ENCODE results near the gene MYO3B.
"Not testable (repeated sequence)": the region's sequence is repeated elsewhere in the genome, so short reads cannot be mapped to it uniquely, and the experiment has no call there.

The MYO3B gene

DNA sequence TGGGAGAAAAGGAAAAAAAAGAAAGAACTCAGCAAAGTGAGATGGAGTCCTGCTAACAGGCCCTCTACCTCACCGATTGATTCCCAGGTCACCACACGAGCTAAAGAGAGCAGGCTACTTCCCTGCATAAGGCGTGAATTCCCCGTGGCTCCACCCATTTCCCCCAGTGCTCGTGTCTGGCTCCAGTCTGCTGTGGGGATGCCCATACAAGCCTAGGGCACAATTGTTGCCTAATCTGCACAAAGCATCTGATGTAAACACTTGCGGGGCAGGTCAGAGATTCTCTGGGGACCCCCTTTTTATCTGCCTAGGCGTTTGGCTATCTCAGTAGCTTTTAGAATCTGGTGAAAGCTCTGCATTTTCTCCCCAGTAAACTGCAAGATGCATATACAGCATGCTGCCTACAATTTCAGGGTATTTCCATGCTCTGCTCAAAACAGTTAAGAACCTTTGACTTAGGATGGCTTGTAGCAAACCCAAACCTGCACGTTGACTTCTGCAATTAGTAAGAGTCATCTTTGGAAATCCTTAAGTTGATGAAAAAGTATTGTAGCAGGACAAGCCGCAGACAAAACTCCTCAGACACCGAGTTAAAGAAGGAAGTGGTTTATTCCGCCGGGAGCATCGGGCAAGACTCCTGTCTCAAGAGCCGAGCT, 34.8 kb downstream of the MYO3B start:
- no peak for DNase-seq (ENCODE audit: low read depth in 2 of 2)

DNA sequence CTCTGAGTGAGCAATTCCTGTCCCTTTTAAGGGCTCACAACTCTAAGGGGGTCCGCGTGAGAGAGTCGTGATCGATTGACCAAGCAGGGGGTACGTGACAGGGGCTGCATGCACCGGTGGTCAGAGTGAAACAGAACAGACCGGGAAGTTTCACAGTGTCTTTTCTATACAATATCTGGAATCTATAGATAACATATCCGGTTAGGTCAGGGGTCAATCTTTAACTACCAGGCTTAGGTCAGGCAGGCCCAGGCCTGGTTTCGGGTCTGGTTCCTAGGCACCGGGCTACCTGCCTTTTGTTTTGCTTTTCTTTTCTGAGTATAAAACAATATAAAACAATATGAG, 35.3 kb downstream of the MYO3B start:
- not testable (repeated sequence) for DNase-seq (ENCODE audit: low read depth in 2 of 2)

DNA sequence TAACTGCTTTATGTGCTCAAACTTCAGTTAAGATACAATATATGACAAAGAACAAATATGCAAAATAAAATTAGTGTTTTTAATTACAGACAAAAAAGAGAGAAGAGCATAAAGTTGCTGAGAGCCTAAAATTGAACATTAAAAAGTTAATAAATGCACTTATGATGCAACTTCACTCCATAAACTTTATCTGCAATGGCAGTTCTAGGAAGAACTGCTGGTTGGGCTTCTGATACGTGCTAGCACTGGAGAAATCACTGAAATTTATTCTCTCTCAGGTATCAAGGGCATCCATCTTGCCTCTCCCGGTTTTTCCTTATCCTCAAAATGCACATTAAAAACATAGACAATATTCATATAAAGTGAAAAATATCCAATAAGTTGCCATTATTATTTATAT, 35.7 kb downstream of the MYO3B start:
- DNase-seq (ENCODE audit: low read depth in 2 of 2): no peak

DNA sequence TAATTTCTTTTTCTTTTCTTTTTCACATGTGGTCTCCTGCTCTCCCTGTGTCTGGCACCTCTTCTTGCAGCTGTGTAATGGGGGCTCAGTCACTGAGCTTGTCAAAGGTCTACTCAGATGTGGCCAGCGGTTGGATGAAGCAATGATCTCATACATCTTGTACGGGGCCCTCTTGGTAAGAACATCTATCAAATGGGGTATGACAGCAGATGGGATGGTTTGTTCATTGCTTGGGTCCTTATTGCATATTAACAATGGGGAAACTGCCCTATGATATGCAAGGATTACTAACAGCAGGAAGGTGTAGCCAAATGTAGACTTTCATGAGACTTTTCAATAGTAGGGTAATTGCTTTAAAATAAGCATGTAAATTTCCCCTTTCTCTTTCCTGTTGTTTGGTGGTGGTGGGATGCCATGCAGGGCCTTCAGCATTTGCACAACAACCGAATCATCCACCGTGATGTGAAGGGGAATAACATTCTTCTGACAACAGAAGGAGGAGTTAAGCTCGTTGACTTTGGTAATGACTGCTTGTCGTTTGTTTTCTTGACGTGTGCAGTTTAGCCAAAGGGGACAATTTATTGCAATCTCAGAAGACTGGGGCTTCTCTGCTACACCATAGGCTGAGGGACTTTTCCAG, 36.5 kb downstream of the MYO3B start:
- DNase-seq (ENCODE audit: low read depth in 2 of 2): no peak

DNA sequence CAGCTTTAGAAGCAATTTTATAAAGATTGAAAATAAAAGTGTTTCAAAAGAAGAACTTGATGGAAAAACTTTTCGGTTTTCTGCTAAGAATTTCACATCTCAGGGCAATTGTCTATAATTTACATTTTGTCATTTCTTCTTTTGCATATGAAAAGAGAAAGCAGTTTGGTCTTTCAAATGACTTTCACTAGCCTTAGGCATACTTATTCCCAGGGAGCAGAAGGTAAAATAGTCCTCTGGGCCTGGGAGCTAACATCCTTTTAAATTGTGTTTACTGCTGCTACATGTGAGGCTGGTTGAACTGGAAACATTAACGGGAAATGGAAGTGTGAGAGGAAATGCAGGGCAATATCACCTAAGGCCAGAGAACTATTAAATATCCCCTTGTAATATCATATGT, 37.1 kb downstream of the MYO3B start:
- no peak for DNase-seq (ENCODE audit: low read depth in 2 of 2)

DNA sequence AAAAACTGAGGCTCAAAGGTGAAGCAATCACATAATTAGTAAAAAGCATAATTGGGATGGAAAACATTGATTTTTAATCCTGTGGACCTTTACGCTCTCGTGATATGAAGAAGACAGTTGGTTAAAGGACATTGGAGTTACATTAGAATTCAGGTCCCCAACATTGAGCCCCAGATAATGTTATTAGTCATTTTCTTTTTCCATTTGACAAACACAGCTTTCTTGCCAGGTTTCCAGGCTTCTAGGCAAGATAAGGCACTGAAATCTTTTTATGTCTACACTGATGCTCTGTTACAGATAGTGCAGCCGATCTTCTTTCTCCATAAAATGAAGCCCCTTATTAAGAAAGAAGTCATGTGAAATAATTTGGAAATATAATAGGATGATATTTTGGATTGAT, 38.5 kb downstream of the MYO3B start:
- DNase-seq (ENCODE audit: low read depth in 2 of 2): no peak

DNA sequence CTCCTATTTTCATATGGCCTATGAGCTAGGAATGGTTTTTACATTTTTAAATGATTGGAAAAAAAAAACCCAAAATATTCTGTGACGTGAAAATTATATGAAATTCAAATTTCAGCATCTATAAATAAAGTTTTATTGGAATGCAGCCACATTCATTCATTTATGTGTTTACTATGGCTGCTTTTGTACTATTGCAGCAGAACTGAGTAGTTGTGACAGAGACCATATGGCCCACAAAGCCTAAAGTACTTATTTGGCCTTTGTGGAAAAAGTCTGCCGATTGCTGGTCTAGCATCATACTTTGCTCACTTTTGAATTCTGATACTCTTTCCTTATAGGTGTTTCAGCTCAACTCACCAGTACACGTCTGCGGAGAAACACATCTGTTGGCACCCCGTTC, 39.0 kb downstream of the MYO3B start:
- DNase-seq (ENCODE audit: low read depth in 2 of 2): no peak

DNA sequence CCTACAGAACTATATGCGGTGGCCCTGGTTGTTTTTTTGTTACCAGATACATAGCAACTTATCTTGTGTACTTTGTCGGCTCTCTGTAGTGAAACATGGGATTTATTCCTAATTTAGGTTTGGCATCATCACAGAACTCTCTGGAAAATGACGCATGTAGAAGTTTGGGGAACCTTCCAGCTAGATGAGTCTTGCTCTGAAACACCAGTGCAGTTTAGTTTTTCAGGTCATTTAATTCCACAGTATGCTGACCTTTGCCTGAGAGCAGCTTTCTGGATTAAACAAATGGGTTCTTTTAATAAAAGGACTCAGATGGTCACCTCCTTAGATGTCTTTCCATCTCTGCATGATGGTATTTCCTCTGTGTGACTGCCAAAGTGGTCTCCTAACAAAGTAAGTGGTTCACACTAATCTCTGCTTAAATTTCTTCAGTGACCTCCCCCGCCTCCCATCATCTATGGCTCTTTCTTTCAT, 39.9 kb downstream of the MYO3B start:
- DNase-seq (ENCODE audit: low read depth in 2 of 2): no peak

DNA sequence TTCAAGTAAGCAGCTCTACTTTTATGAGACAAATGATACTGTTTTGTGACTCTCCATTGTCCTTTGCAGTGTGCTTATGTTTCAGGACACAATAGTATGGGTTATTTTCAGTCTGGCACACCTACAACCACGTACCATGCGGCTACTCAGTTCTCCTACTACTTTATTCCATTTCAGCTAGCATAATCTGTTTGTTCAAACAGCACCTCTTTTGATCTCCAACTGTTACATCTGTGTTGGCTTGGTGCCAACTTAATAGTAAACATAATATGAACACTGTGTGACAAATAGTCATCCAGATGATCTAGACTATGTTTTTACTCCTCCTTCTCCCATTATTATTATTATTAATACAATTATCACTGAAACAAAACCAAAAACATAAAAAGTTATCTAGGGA, 40.5 kb downstream of the MYO3B start:
- no peak for DNase-seq (ENCODE audit: low read depth in 2 of 2)

DNA sequence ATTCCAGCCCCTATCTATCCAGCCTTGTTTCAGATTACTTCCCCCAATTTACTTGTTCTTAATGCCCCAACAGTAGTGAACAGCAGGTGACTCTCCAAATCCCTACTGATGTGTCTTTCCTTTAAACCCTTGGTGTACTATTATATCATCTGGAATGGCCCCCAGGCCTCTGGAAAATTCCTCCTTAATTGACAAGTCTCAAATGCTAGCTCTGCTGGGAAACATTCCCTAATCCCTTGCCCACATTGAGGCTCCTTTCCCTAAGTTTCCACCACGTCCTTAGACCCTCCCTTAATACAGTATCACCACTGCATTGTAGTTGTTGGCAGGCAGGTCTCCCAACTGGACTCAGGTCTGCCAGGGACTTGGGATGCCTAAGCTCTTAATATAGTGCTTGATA, 41.0 kb downstream of the MYO3B start:
- no peak for DNase-seq (ENCODE audit: low read depth in 2 of 2)

DNA sequence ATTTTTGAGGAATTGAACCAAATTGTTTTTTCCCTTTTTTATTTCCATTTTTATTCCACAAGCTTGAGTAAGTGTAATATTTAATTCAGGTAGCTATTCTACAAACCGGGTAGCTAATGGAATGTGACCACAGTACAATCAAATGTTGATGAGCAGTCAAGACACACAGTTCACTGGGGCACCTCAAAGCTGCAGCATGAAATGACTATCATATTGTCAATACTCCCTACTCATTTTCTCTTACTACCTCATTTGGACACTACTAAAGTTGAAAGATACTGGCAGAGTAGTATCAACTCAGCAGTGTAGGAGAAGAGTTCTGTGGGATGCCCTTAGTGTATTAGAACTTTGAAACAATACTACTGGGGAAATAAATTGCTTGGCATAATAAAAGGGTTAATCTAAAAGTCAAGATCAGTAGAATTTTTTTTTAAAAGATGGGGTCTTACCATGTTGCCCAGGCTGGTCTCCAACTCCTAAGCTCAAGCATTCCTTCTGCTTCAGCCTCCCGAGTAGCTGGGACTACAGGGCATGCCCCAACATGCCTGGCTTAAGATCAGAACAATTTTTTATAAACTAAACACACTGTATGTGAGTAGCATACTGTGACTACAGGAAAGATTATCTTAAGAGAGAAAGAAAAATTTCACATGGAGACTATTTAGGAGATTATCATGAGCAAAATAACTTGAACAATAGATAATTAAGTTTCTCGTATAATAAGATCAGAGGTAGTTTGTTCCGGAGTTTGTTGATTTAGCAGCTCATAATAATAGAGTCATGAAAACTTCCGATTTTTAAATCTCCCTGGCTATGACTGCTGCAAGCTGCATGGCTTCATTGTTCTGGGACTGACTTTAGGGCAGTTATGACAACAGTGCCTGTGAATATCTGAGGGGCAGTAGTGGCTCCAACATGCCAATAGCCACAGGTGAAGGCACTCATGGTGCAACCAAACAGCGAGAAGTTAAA, 43.7 kb downstream of the MYO3B start:
- no peak for DNase-seq (ENCODE audit: low read depth in 2 of 2)

DNA sequence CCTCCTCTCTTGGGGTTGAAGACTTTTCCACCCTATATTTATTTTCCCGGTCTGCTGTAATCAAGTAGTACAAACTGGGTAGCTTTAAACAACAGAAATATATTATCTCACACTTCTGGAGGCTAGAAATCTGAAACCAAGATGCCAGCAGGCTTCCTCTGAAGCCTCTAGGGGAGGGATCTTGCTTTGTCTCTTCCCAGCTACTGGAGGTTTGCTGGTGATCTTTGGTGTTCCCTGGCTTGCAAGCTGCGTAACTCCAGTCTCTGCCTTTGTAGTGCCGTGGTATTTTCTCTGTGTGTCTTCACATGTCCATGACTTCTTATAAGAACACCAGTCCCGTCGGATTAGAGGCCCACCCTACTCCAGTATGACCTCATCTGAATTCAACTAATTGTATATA, 44.4 kb downstream of the MYO3B start:
- no peak for DNase-seq (ENCODE audit: low read depth in 2 of 2)

DNA sequence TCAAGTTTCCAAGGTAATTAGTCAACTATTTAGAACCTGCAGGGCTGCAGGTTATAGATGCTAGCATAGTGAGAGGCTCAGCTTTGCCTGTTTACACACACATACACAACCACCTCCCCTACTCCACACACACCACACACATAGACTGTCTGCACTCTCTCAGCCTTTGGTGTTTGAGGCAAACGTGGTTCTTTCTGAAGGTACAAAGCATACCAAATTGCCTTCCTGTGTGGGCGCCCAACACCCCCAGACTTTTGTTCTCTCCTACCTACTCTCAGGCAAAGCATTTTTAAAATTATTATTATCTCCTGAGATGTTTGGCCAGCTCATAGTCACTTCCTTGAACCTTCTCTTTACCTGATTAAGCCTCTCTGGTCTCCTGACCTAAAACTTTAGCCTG, 44.9 kb downstream of the MYO3B start:
- DNase-seq (ENCODE audit: low read depth in 2 of 2): no peak

DNA sequence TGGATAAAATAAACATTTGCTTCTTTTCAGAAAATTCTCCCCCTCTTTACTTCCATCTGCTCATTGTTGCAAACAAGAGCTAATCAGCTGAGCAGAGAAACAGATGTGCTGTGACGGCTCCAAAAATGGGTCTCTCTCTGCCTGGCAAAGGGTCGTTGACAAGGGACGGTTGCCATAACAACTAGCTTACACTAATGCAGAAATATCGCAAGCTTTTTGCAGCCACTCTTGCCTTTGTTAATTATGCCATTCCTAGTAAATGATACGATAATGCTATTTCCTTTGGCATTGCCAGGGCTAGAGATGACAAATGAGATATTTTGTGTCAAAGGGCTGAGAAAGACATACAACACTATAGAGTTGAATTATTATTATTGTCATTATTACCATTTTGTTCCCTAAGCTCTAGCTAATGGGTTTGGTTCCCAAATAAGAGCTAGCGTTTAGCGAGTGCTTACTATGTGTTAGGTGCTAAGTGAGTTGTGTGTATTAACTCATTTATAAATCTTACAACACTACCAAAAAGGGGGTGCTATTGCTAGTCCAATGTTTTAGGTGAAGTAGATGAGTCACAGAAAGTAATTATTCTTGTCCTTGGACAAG, 46.8 kb downstream of the MYO3B start:
- no peak for DNase-seq (ENCODE audit: low read depth in 2 of 2)

DNA sequence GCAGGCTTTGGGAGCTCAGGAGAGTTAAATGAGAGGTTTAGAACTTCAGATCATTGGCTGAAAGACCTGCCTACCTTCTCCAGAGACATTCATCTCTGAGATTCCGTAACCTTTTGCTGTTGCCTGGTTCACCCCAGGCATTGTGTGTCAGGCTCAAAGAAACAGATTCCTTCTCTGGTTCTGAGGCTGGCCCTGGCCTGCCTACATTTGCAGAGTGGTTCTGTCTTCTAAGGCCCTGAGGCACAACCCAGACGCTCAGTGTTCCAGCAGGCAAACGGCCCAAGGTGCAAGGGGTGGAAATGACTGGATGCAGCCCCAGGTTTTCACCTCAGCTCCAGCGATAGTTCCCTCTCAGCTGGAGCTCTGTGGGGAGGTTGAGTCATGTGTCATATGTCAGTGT, 48.3 kb downstream of the MYO3B start:
- no peak for DNase-seq (ENCODE audit: low read depth in 2 of 2)

DNA sequence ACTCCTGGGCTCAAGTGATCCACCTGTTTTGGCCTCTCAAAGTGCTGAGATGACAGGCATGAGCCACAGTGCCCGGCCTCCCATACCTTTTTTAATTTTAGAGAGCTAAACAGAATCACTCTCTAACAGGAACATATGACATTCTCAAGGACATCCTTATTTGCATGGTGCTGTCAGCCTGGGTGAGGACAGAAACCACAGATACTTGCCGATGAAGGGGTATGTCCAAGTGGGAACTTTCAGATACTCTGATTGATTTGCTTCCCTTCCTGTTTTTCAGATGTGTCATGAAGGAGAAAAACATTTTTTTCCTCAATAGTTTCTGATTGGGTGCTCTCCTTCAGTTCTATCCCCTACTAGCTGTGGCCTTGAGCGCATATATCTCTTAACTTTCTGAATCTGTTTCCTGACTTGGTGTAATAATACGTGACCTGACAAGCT, 49.6 kb downstream of the MYO3B start:
- no peak for DNase-seq (ENCODE audit: low read depth in 2 of 2)

DNA sequence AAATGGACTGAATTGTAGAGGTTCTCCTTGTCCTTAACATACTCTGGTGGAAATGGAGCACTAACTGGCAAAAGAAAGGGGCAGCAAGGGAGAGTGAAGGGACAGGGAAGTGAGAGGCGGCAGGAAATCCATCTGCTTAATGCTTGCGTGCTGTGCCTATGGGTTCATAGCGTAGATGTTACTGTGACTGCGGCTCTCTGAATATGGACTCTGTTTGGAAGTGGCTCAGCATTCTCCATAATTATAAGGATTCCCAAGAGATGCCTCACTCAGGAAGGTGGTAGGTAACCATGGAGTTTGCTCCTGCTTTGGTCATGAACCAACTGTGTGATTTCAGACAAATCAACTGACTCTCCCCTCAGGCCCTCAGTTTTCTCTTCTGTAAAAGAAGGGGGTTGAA, 50.0 kb downstream of the MYO3B start:
- no peak for DNase-seq (ENCODE audit: low read depth in 2 of 2)

DNA sequence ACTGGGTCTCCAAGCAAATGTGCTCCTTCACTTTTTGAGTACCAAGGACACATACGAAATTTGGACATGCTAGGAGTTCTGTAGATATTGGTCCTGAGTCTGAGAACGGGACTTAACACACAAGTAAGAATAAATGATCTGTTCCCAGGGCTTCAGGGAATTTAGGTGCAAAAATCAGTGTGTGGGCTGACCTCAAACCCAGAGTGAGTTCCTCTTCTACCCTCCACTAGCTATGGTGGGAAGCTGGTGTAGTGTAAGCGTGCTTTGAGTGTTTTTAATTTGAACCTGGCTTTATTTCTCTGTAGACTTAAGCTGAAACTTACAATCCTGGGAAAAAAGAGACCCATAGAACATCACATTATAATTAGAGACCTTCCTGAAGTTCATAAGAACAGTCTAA, 50.5 kb downstream of the MYO3B start:
- no peak for DNase-seq (ENCODE audit: low read depth in 2 of 2)

DNA sequence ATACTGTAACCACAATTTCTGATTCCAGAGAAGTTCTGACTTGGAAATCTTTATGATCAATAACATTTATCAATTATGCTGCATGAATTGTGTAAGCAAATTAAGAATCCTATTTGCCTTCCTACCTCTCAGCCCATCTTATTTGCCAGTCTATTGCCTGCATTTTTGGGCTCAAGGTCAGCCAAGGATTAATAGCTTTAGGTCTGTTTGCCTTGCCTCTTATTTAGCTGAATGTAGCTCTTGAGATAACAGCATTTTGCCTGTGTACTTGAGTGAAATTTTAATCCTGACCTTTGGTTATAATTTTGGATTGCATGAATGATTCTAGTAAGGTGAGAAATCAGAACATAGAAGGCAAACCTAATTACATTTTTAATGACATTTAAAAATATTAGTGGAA, 51.2 kb downstream of the MYO3B start:
- DNase-seq (ENCODE audit: low read depth in 2 of 2): no peak

DNA sequence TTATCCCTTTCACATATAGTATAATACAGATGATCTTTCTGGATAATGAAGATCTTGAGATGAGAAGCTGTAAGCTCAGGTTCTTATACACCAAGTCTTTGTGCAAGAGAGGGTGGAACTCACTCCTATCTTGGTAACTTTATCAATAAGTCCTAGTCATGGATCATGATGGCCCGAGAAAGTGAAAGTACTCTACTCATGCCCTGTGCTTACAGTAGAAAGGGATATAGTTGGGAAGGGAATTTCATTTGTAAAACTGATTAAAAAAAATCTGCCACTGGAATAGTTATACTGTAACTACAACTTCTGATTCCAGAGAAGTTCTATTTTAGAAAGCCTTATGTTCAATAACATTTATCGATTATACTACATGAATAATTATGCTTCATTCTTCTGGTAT, 51.8 kb downstream of the MYO3B start:
- DNase-seq (ENCODE audit: low read depth in 2 of 2): no peak

DNA sequence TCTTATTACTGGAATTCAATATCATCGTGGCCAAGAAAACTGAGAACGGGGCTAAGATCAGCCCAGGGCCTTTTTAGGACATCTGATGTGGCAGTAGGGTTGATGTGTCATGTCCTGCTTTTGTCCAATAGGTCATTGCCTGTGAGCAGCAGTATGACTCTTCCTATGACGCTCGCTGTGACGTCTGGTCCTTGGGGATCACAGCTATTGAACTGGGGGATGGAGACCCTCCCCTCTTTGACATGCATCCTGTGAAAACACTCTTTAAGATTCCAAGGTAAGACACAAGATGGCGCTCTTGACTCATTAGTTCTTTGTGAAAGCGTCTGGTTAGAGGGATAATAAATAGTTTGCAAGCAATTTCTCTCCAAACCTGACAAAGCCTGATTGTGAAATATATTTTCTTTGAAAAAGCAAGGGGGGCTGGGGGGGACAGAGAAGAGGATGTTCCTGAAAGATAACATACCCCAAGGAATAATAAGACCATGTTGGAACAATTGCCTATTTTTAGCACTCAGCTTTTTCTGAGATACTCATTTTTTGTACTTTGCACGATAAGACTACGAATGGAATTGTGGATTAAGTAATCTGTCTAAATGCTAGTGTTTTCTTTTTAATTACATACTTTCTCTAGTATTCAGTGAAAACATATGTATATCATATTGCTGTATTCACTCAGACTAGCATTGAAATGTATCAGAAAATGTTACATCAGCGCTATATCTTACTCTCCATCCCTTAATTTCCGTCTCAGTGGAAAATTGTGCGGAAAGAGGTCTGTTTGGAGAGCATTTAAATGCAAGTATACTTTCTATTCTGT, 58.1 kb downstream of the MYO3B start:
- peak; percentile 22 to 24 for DNase-seq (ENCODE audit: low read depth in 2 of 2)

DNA sequence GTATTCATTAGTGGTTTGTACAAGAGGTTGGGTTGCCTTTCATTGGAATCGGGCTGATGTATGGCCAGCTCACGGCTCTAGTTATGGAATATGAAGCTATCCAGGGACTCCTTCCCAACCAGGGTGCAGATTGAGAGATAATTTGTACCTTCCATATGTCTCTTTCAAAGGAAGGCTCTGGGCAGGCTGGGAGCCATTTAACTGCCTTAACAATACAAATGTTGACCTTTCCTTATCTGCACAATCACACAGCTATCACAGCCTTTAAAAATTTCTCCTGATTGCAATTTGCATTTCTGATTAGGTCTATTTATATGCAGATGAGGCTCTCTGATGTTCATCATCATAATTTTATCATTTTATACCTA, 58.7 kb downstream of the MYO3B start:
- no peak for DNase-seq (ENCODE audit: low read depth in 2 of 2)

All from fibroblast of skin of left biceps (primary cell).